Sigmoid colon (tissue), 7 donors: Measurements from ENCODE around the gene KLHL14. TPM values are rescaled to one million over a fixed set of nuclear protein-coding genes. Genes with fewer than 3 reads are reported as not detected.

Experiments used
- DNase-seq: peaks from one replicate; pipeline ENCODE4 v3.0.0-alpha.2; 2019
- H3K27ac ChIP-seq, 4 donors: fragments of 200-600 bp; sonication (generic); one replicate each; pipeline ENCODE4 v1.5.1; 2016 to 2019; ENCODE audit warnings: mild to moderate bottlenecking in 1 of 4
- H3K27me3 ChIP-seq, 3 donors: fragments of 200-600 bp; sonication (generic); one replicate each; pipeline ENCODE4 v1.5.1; 2019; ENCODE audit warnings: mild to moderate bottlenecking in 1 of 3
- H3K36me3 ChIP-seq, 4 donors: fragments of 200-600 bp; sonication (generic); one replicate each; pipeline ENCODE4 v1.5.1; 2016 to 2019
- H3K4me1 ChIP-seq, 4 donors: fragments of 200-600 bp; sonication (generic); one replicate each; pipeline ENCODE4 v1.5.1; 2017 to 2019
- H3K4me3 ChIP-seq, 4 donors: fragments of 200-600 bp; sonication (generic); one replicate each; pipeline ENCODE4 v1.5.1; 2017 to 2019; ENCODE audit warnings: mild to moderate bottlenecking in 2 of 4, moderate library complexity in 1 of 4
- H3K9me3 ChIP-seq, 4 donors: fragments of 200-600 bp in 3 of 4; sonication (generic) in 3 of 4; one replicate each; pipeline versions ENCODE4 v1.5.1 to v1.6.1; 2013 to 2019
- EP300 ChIP-seq, 4 donors: sonication (generic); formaldehyde crosslinking; IDR thresholded peaks; one replicate each; pipeline ENCODE4 v1.6.1; 2017; ENCODE audit warnings: antibody characterized with exemption in 4 of 4
- POLR2A ChIP-seq, 2 donors: fragments of 450-650 bp; IDR thresholded peaks; one replicate each; pipeline ENCODE4 v1.6.1; 2016; ENCODE audit warnings: antibody characterized with exemption in 2 of 2, mild to moderate bottlenecking in 2 of 2, moderate library complexity in 2 of 2
- POLR2AphosphoS5 ChIP-seq, 4 donors: sonication (generic); formaldehyde crosslinking; IDR thresholded peaks; one replicate each; pipeline ENCODE4 v1.6.1; 2017; ENCODE audit warnings: antibody characterized with exemption in 4 of 4
- WGBS, 2 donors: extraction: QIAGEN DNeasy Blood & Tissue Kit; methylation state at CpG; one replicate each; pipeline ENCODE4 v1.1.7; 2013; 5-methylcytosine and 5-hydroxymethylcytosine counted together
- intact Hi-C: fragments of 100-400 bp; cut with DNase I; formaldehyde crosslinking; loops from one replicate; pipeline ENCODE4 v1.15.1; 2023
- polyA plus RNA-seq, 3 donors: library from polyadenylated mRNA; stranded (reverse); fragments of 200-250 nt; gene quantifications; one replicate each; pipeline ENCODE4 v1.2.3, GENCODE V29; 2013
- total RNA-seq, 4 donors: library from RNA; depleted of rRNA; stranded (reverse); fragments of >200 nt; gene quantifications; one replicate each; pipeline ENCODE4 v1.1.0, GENCODE V29; 2016
- TF ChIP-seq, protein P1 (sequence below), 4 experiments: fragments of 450-650 bp in 3 of 4; fragments of 200-600 bp in 1 of 4; IDR thresholded peaks; one replicate each; pipeline ENCODE4 v1.5.1; 2016 to 2019; ENCODE audit warnings: antibody characterized with exemption in 4 of 4, mild to moderate bottlenecking in 3 of 4, moderate library complexity in 2 of 4
- donor health status: healthy with polysubstance abuse.
- donor health status: Bipolar disorder and iron deficiency.
- donor health status: healthy.

The KLHL14 gene
- total and polyA plus RNA-seq, 7 donors = under 0.01 to 2.9 (median 0.52) TPM; not detected in 1

- Histone ChIP-seq H3K4me3 (no peak overlapping the region), H3K9me3 (no peaks in the 10 kb centered on the region), H3K36me3 (no peaks in the 10 kb centered on the region), H3K27me3 (no peaks in the 10 kb centered on the region), H3K27ac (no peak overlapping the region), H3K4me1 (no peaks in the 10 kb centered on the region)
- intact Hi-C loops = no loop called here
- WGBS, 2 donors = 43 to 71% methylated on average over 2 of the region's 2 CpGs
- TF ChIP-seq EP300 (IDR thresholded peaks at IDR 0.05) (no peak), POLR2A (IDR thresholded peaks at IDR 0.05) (no peak), POLR2AphosphoS5 (IDR thresholded peaks at IDR 0.05) (no peak)
- TF ChIP-seq, protein P1, sequence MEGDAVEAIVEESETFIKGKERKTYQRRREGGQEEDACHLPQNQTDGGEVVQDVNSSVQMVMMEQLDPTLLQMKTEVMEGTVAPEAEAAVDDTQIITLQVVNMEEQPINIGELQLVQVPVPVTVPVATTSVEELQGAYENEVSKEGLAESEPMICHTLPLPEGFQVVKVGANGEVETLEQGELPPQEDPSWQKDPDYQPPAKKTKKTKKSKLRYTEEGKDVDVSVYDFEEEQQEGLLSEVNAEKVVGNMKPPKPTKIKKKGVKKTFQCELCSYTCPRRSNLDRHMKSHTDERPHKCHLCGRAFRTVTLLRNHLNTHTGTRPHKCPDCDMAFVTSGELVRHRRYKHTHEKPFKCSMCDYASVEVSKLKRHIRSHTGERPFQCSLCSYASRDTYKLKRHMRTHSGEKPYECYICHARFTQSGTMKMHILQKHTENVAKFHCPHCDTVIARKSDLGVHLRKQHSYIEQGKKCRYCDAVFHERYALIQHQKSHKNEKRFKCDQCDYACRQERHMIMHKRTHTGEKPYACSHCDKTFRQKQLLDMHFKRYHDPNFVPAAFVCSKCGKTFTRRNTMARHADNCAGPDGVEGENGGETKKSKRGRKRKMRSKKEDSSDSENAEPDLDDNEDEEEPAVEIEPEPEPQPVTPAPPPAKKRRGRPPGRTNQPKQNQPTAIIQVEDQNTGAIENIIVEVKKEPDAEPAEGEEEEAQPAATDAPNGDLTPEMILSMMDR (IDR thresholded peaks at IDR 0.05) = no peak
- DNase-seq = no peak
Measured at GRCh38 chr18:32707147-32707546, 65.7 kb downstream of the KLHL14 start.

DNA sequence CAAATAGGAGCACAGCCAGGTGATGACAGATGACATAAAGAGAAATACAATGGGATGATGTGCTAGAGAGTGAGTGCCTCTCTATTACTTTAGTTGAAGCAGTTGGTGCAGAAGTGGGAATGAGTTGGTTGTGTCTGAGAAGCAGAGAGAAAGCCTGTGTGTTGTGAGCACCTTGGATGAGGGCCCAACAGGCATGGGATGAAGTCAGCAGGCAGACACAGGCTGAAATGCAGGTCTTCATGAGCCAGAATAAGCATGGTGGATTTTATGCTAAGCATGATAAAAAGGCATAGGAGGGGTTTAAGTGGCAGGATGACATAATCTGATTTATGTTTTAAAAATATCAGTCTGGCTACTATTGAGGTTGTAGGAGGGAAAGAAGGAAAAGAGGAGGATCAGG is 71.5 kb downstream of the KLHL14 start:
- intact Hi-C loops = no loop called here
- DNase-seq = no peak
- Histone ChIP-seq H3K9me3 (no peaks in the 10 kb centered on the region), H3K27ac (no peak overlapping the region), H3K36me3 (no peaks in the 10 kb centered on the region), H3K27me3 (no peaks in the 10 kb centered on the region), H3K4me3 (no peak overlapping the region), H3K4me1 (no peaks in the 10 kb centered on the region)
- TF ChIP-seq POLR2A (IDR thresholded peaks at IDR 0.05) (no peak), POLR2AphosphoS5 (IDR thresholded peaks at IDR 0.05) (no peak), EP300 (IDR thresholded peaks at IDR 0.05) (no peak)
- TF ChIP-seq, protein P1 (IDR thresholded peaks at IDR 0.05) = no peak

- intact Hi-C loops = loop anchor here (10.0 kb wide), 1 partner anchor 63 kb away; no protein-coding TSS in a partner anchor
Measured at GRCh38 chr18:32698153-32698552, 74.7 kb downstream of the KLHL14 start.

GRCh38 chr18:32696376-32696775 is 76.4 kb downstream of the KLHL14 start:
- 84% methylated on average over 3 of the region's 3 CpGs for WGBS, 2 donors
- H3K36me3 ChIP-seq = no peaks in the 10 kb centered on the region
- TF ChIP-seq POLR2AphosphoS5 (IDR thresholded peaks at IDR 0.05) = no peak
- TF ChIP-seq POLR2A (IDR thresholded peaks at IDR 0.05) = no peak
- no peaks in the 10 kb centered on the region for H3K4me1 ChIP-seq
- DNase-seq = no peak
- H3K27me3 ChIP-seq = no peaks in the 10 kb centered on the region
- H3K4me3 ChIP-seq = no peak overlapping the region
- intact Hi-C loops = loop anchor here (10.0 kb wide), 1 partner anchor 62 kb away; no protein-coding TSS in a partner anchor
- no peak overlapping the region for H3K27ac ChIP-seq
- H3K9me3 ChIP-seq = no peaks in the 10 kb centered on the region

More at GRCh38 chr18:32698153-32698552, 74.7 kb downstream of the KLHL14 start:
- no peaks in the 10 kb centered on the region for H3K9me3 ChIP-seq
- 77 to 83% methylated on average over 3 of the region's 3 CpGs for WGBS, 2 donors
- TF ChIP-seq, protein P1 (IDR thresholded peaks at IDR 0.05) = no peak
- TF ChIP-seq POLR2A (IDR thresholded peaks at IDR 0.05) (no peak), EP300 (IDR thresholded peaks at IDR 0.05) (no peak)
- no peaks in the 10 kb centered on the region for H3K36me3 ChIP-seq
- no peak overlapping the region for H3K27ac ChIP-seq
- no peaks in the 10 kb centered on the region for H3K27me3 ChIP-seq
- H3K4me1 ChIP-seq = no peaks in the 10 kb centered on the region
- no peak overlapping the region for H3K4me3 ChIP-seq
- no peak for DNase-seq

DNA sequence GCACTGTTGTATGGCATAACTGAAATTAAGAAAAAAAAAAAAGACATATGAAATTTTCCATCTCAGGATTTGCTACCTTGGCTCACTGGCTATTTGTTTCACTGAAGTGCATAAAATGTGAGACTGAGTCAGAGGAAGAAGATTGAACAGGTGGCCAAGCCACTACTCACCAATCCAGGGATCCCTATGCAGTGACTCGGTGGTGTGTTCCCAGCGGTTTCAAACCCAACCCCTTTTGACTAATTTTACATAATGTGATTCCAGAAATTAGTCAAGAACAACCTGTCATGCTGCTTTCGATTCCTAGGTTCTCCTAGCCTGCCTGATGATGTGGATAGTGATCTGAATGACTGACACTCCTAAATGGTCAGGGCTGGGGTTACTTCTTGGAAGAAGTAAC is 77.3 kb downstream of the KLHL14 start:
- Histone ChIP-seq H3K4me1 (no peaks in the 10 kb centered on the region), H3K4me3 (no peak overlapping the region), H3K36me3 (no peaks in the 10 kb centered on the region), H3K27ac (no peak overlapping the region), H3K27me3 (no peaks in the 10 kb centered on the region), H3K9me3 (no peaks in the 10 kb centered on the region)
- WGBS, 2 donors = 74 to 89% methylated on average over 3 of the region's 3 CpGs
- no peak for TF ChIP-seq EP300 (IDR thresholded peaks at IDR 0.05)
- no peak for TF ChIP-seq POLR2AphosphoS5 (IDR thresholded peaks at IDR 0.05)
- TF ChIP-seq POLR2A (IDR thresholded peaks at IDR 0.05) = no peak
- TF ChIP-seq, protein P1 (IDR thresholded peaks at IDR 0.05) = no peak
- DNase-seq = no peak
- intact Hi-C loops = loop anchor here (10.0 kb wide), 1 partner anchor 61 kb away; no protein-coding TSS in a partner anchor
